Hair follicular keratinocyte (primary cell): Measurements from ENCODE around the gene NPBWR2. TPM values are rescaled to one million over a fixed set of nuclear protein-coding genes. Genes with fewer than 3 reads are reported as not detected.

Source experiments
- total RNA-seq: library from RNA; depleted of rRNA; stranded (reverse); fragments of >200 nt; gene quantifications from 2 replicates; pipeline ENCODE4 v1.2.3, GENCODE V29; 2015

The NPBWR2 gene, protein sequence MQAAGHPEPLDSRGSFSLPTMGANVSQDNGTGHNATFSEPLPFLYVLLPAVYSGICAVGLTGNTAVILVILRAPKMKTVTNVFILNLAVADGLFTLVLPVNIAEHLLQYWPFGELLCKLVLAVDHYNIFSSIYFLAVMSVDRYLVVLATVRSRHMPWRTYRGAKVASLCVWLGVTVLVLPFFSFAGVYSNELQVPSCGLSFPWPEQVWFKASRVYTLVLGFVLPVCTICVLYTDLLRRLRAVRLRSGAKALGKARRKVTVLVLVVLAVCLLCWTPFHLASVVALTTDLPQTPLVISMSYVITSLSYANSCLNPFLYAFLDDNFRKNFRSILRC
- not detected in 2 replicates for total RNA-seq

DNA sequence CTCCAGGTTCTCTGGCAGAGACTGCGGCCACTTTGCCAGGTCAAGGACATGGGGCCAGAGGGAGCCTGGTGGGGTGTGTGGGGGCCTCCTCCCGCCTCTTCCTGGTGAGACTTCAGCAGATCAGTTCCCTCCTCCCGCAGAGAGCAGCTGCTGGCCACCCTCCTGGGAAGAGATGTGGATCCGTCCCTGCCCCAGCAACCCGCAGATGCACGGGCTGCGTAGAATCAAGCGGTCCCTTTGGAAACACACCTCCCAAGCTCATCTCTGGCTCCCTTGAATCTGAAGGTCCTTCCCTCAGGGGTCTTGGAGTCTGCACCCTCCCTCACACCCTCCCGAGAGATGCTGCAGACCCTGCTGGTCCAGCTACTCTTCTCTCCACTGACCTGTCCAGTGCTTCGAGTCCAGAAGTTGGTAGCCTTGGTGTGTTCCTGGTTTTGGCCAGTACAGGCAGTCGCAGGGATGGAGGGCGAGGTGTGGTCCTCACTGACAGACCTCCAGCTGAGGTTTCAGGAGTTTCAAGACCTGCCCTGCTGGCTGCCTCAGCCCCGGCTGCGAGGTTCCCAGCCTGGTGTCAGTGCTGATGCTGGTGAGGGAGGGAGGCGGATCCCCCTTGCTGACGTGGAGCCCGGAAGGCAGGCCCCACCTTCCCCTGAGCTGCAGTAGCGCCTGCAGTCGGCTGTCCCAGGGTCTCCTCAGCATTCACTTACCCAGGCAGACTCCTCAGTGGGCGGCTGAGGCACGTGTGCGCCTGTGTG is at the start of gene NPBWR2:
TSS of gene NPBWR2 (minus strand) at position 585 of the 755 bp plus-strand sequence. CDS start 734 bp downstream, outside the sequence.

GRCh38 chr20:64083804-64084684 is 23.3 kb downstream of the NPBWR2 start, which contains the start of gene LKAAEAR1:
Gene LKAAEAR1 (minus strand): TSS chr20:64084398. CDS start chr20:64084219, 179 bp downstream.

GRCh38 chr20:64080013-64080812 is 27.2 kb downstream of the NPBWR2 start, which contains the start of gene OPRL1:
Gene OPRL1 (plus strand): TSS chr20:64080082. CDS start chr20:64092721, 12,639 bp downstream.

GRCh38 chr20:64079273-64080012 is 27.9 kb downstream of the NPBWR2 start, which contains the start of gene RGS19:
Gene RGS19 (minus strand): TSS chr20:64079518. CDS start chr20:64076886, 2,632 bp downstream.

GRCh38 chr20:64062596-64063388 is 44.6 kb downstream of the NPBWR2 start, which contains the start of gene TCEA2:
Gene TCEA2 (plus strand): TSS chr20:64063198. CDS start chr20:64063313, 115 bp downstream.

Other genes starting within 250 kb of the NPBWR2 start
- not detected in 2 replicates for gene ABHD16B, start 246.1 kb downstream of the NPBWR2 start, total RNA-seq
- 146 and 151 TPM in 2 replicates for gene TPD52L2, start 242.3 kb downstream of the NPBWR2 start, total RNA-seq
- gene DNAJC5, start 212.4 kb downstream of the NPBWR2 start, total RNA-seq = 61.3 and 64.2 TPM in 2 replicates
- 21.4 and 27.6 TPM in 2 replicates for gene UCKL1, start 151.1 kb downstream of the NPBWR2 start, total RNA-seq
- gene ZNF512B, start 137.6 kb downstream of the NPBWR2 start, total RNA-seq = 5.4 and 6.8 TPM in 2 replicates
- 1.8 and 3.0 TPM in 2 replicates for gene SAMD10, start 127.9 kb downstream of the NPBWR2 start, total RNA-seq
- gene PRPF6, start 126.4 kb downstream of the NPBWR2 start, total RNA-seq = 28.6 and 39.1 TPM in 2 replicates
- under 0.01 and 0.04 TPM in 2 replicates for gene C20orf204, start 71.4 kb downstream of the NPBWR2 start, total RNA-seq
- gene SOX18, start 57.9 kb downstream of the NPBWR2 start, total RNA-seq = not detected in 2 replicates
- gene TCEA2, start 44.4 kb downstream of the NPBWR2 start, total RNA-seq = 5.0 and 15.7 TPM in 2 replicates
- 20.8 and 20.9 TPM in 2 replicates for gene RGS19, start 28.0 kb downstream of the NPBWR2 start, total RNA-seq
- 0.30 and 0.55 TPM in 2 replicates for gene OPRL1, start 27.5 kb downstream of the NPBWR2 start, total RNA-seq
- 2.6 TPM in 1 of 2 replicates, not detected in the other for gene LKAAEAR1, start 23.2 kb downstream of the NPBWR2 start, total RNA-seq
- gene MYT1, start 56.9 kb upstream of the NPBWR2 start, total RNA-seq = not detected in 2 replicates
- 20.2 and 30.2 TPM in 2 replicates for gene PCMTD2, start 148.2 kb upstream of the NPBWR2 start, total RNA-seq